Stomach (tissue), 9 donors: Measurements from ENCODE around the gene DCUN1D5. TPM values are rescaled to one million over a fixed set of nuclear protein-coding genes. Genes with fewer than 3 reads are reported as not detected.
A peak's percentile ranks its signal among the peaks of the same experiment; 100 is the strongest.

Source experiments
- DNase-seq, 2 donors: peaks; one replicate each; pipeline versions ENCODE4 v3.0.0 to v3.0.0-alpha.2; 2013 to 2019
- H3K27ac ChIP-seq, 5 donors: fragments of 200-600 bp in 4 of 5; sonication (generic) in 4 of 5; one replicate each; pipeline ENCODE4 v1.5.1; 2013 to 2019; ENCODE audit warnings: mild to moderate bottlenecking in 1 of 5, moderate library complexity in 1 of 5
- H3K27me3 ChIP-seq, 3 donors: fragments of 200-600 bp; sonication (generic); one replicate each; pipeline ENCODE4 v1.5.1; 2017 to 2019; ENCODE audit warnings: mixed run types in 1 of 3
- H3K36me3 ChIP-seq, 4 donors: fragments of 200-600 bp; sonication (generic); 1 replicate in 3 of 4; 2 replicates in 1 of 4; pipeline ENCODE4 v1.5.1; 2016 to 2019
- H3K4me1 ChIP-seq, 4 donors: fragments of 200-600 bp; sonication (generic); one replicate each; pipeline ENCODE4 v1.5.1; 2016 to 2019
- H3K4me3 ChIP-seq, 4 donors: fragments of 200-600 bp; sonication (generic) in 3 of 4; one replicate each; pipeline ENCODE4 v1.5.1; 2016 to 2019; ENCODE audit warnings: mild to moderate bottlenecking in 1 of 4
- H3K9me3 ChIP-seq, 4 donors: fragments of 200-600 bp; sonication (generic); one replicate each; pipeline ENCODE4 v1.5.1; 2016 to 2019
- CTCF ChIP-seq, 7 experiments: fragments of 450-650 bp in 4 of 7; fragments of 200-600 bp in 3 of 7; sonication (generic) in 3 of 7; IDR thresholded peaks; one replicate each; pipeline ENCODE4 v1.5.1; 2016 to 2019; ENCODE audit warnings: antibody characterized with exemption in 7 of 7, control low read depth in 2 of 7, mild to moderate bottlenecking in 1 of 7
- EP300 ChIP-seq: sonication (generic); formaldehyde crosslinking; IDR thresholded peaks from one replicate; pipeline ENCODE4 v1.6.1; 2017; ENCODE audit warnings: antibody characterized with exemption
- POLR2A ChIP-seq, 4 donors: fragments of 450-650 bp; IDR thresholded peaks; one replicate each; pipeline ENCODE4 v1.6.1; 2016; ENCODE audit warnings: antibody characterized with exemption in 4 of 4, control low read depth in 2 of 4, mild to moderate bottlenecking in 1 of 4, moderate library complexity in 1 of 4
- POLR2AphosphoS5 ChIP-seq, 3 donors: sonication (generic); formaldehyde crosslinking; IDR thresholded peaks; one replicate each; pipeline ENCODE4 v1.6.1; 2016; ENCODE audit warnings: antibody characterized with exemption in 3 of 3
- WGBS, 5 donors: extraction: QIAGEN DNeasy Blood & Tissue Kit in 3 of 5; methylation state at CpG; one replicate each; pipeline versions ENCODE4 v1.1.5 to v1.1.7; 2013 to 2018; 5-methylcytosine and 5-hydroxymethylcytosine counted together
- intact Hi-C: fragments of 100-400 bp; cut with DNase I; formaldehyde crosslinking; loops from one replicate; pipeline ENCODE4 v1.15.1; 2023; ENCODE audit warnings: low total_unique reads
- polyA plus RNA-seq, 3 donors: library from polyadenylated mRNA; stranded (reverse); fragments of 200-250 nt; gene quantifications; one replicate each; pipeline ENCODE4 v1.2.3, GENCODE V29; 2013
- total RNA-seq, 5 donors: library from RNA; depleted of rRNA; stranded (reverse); fragments of >200 nt; gene quantifications; one replicate each; pipeline versions ENCODE4 v1.1.0 to v1.2.3, GENCODE V29; 2014 to 2016
- donor health status: healthy with polysubstance abuse.
- donor health status: Bipolar disorder and iron deficiency.
- donor health status: healthy.

DCUN1D5 gene
- total and polyA plus RNA-seq, 8 donors: 13.2 to 75.3 (median 29.1) TPM

- intact Hi-C loops: no loop called here
- H3K27me3 ChIP-seq: no peaks in the 10 kb centered on the region
- H3K4me1 ChIP-seq: peaks cover 0 to 40% (median 18%) of the 10 kb centered on the region in 4 donors
- no peaks in the 10 kb centered on the region for H3K9me3 ChIP-seq
- TF ChIP-seq POLR2AphosphoS5 (IDR thresholded peaks at IDR 0.05): peak in 1 of 3 donors; percentile 39
- peak in 5 of 7 experiments; percentile 24 to 46 (median 37) for TF ChIP-seq CTCF (IDR thresholded peaks at IDR 0.05)
- TF ChIP-seq EP300: no peak
- H3K27ac ChIP-seq: peak within 1 kb of the TSS; percentile 33 to 85 (median 70)
- DNase-seq: peak; percentile 87 to 98
- no peaks in the 10 kb centered on the region for H3K36me3 ChIP-seq
- WGBS, 5 donors: 1% methylated on average over 49 to 53 of the region's 53 CpGs
- H3K4me3 ChIP-seq: peak within 1 kb of the TSS; percentile 53 to 75 (median 72)
Observed at GRCh38 chr11:103108933-103109817, 17.2 kb upstream of the DCUN1D5 start, which contains the start of gene DYNC2H1. Gene DYNC2H1 (plus strand): TSS chr11:103109426. CDS start chr11:103109575, 149 bp downstream.

- TF ChIP-seq CTCF (IDR thresholded peaks at IDR 0.05): no peak
- no peak for TF ChIP-seq EP300
- no peak for TF ChIP-seq POLR2AphosphoS5 (IDR thresholded peaks at IDR 0.05)
- TF ChIP-seq POLR2A (IDR thresholded peaks at IDR 0.05): no peak
- peaks cover 0 to 40% (median 4%) of the 10 kb centered on the region in 3 donors for H3K27me3 ChIP-seq
- no peak overlapping the region for H3K4me3 ChIP-seq
- intact Hi-C loops: no loop called here
- H3K27ac ChIP-seq: no peak overlapping the region
- DNase-seq: no peak
- H3K36me3 ChIP-seq: no peaks in the 10 kb centered on the region
- peaks cover 0 to 7% (median 1%) of the 10 kb centered on the region in 4 donors for H3K4me1 ChIP-seq
- no peaks in the 10 kb centered on the region for H3K9me3 ChIP-seq
Observed at GRCh38 chr11:103097279-103097678, 5.3 kb upstream of the DCUN1D5 start.

- peak overlapping the region; percentile 88 to 93 (median 91) for H3K27ac ChIP-seq
- H3K36me3 ChIP-seq: peaks cover 0 to 8% (median 5%) of the 10 kb centered on the region in 4 donors
- peak; percentile 36 to 73 for DNase-seq
- H3K9me3 ChIP-seq: no peaks in the 10 kb centered on the region
- intact Hi-C loops: no loop called here
- TF ChIP-seq CTCF (IDR thresholded peaks at IDR 0.05): no peak
- TF ChIP-seq POLR2A (IDR thresholded peaks at IDR 0.05): no peak
- no peak for TF ChIP-seq EP300
- no peak for TF ChIP-seq POLR2AphosphoS5 (IDR thresholded peaks at IDR 0.05)
- peak overlapping the region; percentile 86 to 99 (median 92) for H3K4me3 ChIP-seq
- WGBS, 5 donors: 1 to 2% (median 1%) methylated on average over 12 to 26 of the region's 26 CpGs
- H3K27me3 ChIP-seq: peaks cover 0 to 23% (median 0%) of the 10 kb centered on the region in 3 donors
- H3K4me1 ChIP-seq: peaks cover 8 to 46% (median 28%) of the 10 kb centered on the region in 4 donors
Observed at GRCh38 chr11:103091064-103091800, 728 bp downstream of the DCUN1D5 start.

DNA sequence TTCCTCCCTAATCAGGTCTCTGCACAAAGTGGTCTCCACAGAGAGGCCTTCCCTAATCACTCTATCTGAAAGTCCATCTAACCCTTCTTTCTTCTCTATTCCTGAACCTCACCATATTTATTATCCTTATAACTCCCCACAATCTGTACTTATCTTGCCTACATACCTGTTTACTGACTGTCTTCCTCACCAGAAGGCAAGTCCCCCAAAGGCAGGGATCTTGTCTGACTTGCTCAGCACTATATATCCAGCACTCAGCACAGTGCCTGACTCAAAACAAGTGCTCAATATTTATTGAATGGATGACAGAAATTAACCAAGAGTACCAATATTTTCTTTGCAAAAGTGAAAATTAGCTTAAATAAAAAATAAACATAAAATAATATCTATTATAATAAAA lies 5.5 kb downstream of the DCUN1D5 start:
- intact Hi-C loops: no loop called here
- Histone ChIP-seq H3K36me3 (peaks cover 0 to 30% (median 29%) of the 10 kb centered on the region in 4 donors), H3K27me3 (no peaks in the 10 kb centered on the region), H3K9me3 (no peaks in the 10 kb centered on the region), H3K4me3 (no peak overlapping the region), H3K4me1 (peaks cover 8 to 53% (median 30%) of the 10 kb centered on the region in 4 donors), H3K27ac (no peak overlapping the region)
- TF ChIP-seq EP300 (no peak), POLR2A (IDR thresholded peaks at IDR 0.05) (no peak)
- no peak for DNase-seq
